ENCODE measurements around the gene PTDSS2. TPM values are rescaled to one million over a fixed set of nuclear protein-coding genes. Genes with fewer than 3 reads are reported as not detected.

Gene PTDSS2
- total RNA-seq, 1 experiment from 2014 or later: 28.2 TPM

DNA sequence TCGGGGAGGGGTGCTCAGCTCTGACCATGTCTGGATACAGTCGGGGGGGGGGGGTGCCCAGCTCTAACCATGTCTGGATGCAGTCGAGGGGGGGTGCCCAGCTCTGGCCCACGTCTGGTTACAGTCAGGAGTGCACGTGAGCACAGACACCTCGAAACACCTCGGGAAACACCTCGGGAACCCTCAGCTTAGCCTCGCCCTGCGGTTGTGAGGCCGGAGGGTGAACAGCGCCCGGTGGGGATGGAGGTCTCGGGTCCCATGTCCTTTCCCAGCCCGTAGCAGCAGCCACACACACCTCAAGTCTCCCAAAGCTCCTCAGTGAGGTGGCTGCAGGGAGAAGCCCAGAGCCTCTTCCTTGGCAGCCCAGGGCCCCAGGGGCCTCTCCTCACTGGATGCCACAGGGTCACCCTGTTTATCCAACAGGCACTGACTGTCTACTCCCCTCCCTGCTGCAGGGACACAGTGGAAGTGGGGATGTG is 37.4 kb upstream of the PTDSS2 start:
- Mint-ChIP-seq H3K4me3 (ENCODE audit: unreplicated experiment) (no peak overlapping the region), H3K9me3 (ENCODE audit: unreplicated experiment) (no peaks in the 10 kb centered on the region), H3K4me1 (ENCODE audit: insufficient read depth, unreplicated experiment) (peaks cover 5% of the 10 kb centered on the region), H3K27me3 (ENCODE audit: insufficient read depth, unreplicated experiment) (no peaks in the 10 kb centered on the region), H3K27ac (ENCODE audit: low read depth, unreplicated experiment) (no peak overlapping the region), H3K36me3 (ENCODE audit: insufficient read depth, unreplicated experiment) (peaks cover 12% of the 10 kb centered on the region)
- ChIA-PET CTCF (interaction anchor here (0.7 to 1.6 kb wide), 2 partner anchors 36 to 94 kb away, joined by 4 to 7 read pairs; partner anchors contain the start of gene RNH1), POLR2A (interaction anchor here (0.6 to 1.9 kb wide), 4 partner anchors 19 to 282 kb away, joined by 3 to 6 read pairs (median 5); partner anchors contain the start of genes DEAF1 and PKP3)
- BruUV-seq (replicated peaks): no TSS peak
- TF ChIP-seq, protein P1, sequence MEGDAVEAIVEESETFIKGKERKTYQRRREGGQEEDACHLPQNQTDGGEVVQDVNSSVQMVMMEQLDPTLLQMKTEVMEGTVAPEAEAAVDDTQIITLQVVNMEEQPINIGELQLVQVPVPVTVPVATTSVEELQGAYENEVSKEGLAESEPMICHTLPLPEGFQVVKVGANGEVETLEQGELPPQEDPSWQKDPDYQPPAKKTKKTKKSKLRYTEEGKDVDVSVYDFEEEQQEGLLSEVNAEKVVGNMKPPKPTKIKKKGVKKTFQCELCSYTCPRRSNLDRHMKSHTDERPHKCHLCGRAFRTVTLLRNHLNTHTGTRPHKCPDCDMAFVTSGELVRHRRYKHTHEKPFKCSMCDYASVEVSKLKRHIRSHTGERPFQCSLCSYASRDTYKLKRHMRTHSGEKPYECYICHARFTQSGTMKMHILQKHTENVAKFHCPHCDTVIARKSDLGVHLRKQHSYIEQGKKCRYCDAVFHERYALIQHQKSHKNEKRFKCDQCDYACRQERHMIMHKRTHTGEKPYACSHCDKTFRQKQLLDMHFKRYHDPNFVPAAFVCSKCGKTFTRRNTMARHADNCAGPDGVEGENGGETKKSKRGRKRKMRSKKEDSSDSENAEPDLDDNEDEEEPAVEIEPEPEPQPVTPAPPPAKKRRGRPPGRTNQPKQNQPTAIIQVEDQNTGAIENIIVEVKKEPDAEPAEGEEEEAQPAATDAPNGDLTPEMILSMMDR (IDR thresholded peaks at IDR 0.05; ENCODE audit: unreplicated experiment): no peak
- no peak for DNase-seq (ENCODE audit: unreplicated experiment)
- intact Hi-C loops (cut with micrococcal nuclease): no loop called here

DNA sequence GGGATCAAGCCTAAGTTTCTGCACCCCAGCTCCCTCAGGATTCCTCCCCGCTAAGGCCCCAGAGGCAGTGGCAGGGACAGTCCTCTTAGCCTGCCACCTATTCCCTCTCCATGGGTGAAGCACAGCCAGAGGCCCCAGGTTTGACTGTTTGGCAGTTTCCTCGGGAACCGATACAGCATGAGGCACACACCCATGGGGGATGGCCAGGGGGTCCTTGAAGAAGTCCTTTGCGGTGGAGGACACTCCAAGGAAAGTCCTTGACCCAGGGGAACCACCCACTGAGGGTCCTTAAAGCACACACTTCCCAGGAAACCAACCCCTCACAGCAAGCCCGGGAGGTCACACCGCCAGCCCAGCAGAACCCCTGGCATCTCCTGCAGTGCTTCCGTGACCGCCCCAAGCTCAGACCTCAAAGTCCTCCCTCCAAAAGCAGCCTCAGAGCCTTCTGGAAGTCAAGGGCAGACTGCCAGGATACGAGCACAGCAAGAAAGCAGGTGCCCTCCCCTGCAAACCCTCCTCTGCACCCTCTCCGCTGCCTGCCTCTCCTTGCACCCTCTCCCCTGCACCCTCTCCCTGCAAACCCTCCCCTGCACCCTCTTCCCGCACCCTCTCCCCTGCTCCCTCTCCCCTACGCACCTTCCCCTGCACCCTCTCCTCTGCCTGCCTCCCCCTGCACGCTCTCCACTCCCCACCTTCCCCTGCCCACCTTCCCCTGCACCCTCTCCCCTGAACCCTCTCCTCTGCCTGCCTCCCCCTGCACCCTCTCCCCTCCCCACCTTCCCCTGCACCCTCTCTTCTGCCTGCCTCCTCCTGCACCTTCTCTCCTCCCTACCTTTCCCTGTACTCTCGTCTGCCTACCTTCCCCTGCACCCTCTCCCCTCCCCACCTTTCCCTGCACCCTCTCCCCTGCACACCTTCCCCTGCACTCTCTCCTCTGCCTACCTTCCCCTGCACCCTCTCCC is 36.7 kb upstream of the PTDSS2 start:
- no peaks in the 10 kb centered on the region for H3K27me3 Mint-ChIP-seq (ENCODE audit: insufficient read depth, unreplicated experiment)
- H3K36me3 Mint-ChIP-seq (ENCODE audit: insufficient read depth, unreplicated experiment): peaks cover 8% of the 10 kb centered on the region
- TF ChIP-seq, protein P1 (IDR thresholded peaks at IDR 0.05; ENCODE audit: unreplicated experiment): no peak
- no TSS peak for BruUV-seq (replicated peaks)
- H3K4me1 Mint-ChIP-seq (ENCODE audit: insufficient read depth, unreplicated experiment): peaks cover 5% of the 10 kb centered on the region
- intact Hi-C loops (cut with micrococcal nuclease): no loop called here
- DNase-seq (ENCODE audit: unreplicated experiment): no peak
- H3K4me3 Mint-ChIP-seq (ENCODE audit: unreplicated experiment): no peak overlapping the region
- ChIA-PET POLR2A (interaction anchor here (0.6 to 1.9 kb wide), 4 partner anchors 20 to 281 kb away, joined by 3 to 6 read pairs (median 5); partner anchors contain the start of genes DEAF1 and PKP3), CTCF (interaction anchor here (1.6 kb wide), 1 partner anchor 35 kb away, joined by 7 read pairs; no protein-coding TSS in a partner anchor)
- H3K27ac Mint-ChIP-seq (ENCODE audit: low read depth, unreplicated experiment): no peak overlapping the region
- H3K9me3 Mint-ChIP-seq (ENCODE audit: unreplicated experiment): no peaks in the 10 kb centered on the region

DNA sequence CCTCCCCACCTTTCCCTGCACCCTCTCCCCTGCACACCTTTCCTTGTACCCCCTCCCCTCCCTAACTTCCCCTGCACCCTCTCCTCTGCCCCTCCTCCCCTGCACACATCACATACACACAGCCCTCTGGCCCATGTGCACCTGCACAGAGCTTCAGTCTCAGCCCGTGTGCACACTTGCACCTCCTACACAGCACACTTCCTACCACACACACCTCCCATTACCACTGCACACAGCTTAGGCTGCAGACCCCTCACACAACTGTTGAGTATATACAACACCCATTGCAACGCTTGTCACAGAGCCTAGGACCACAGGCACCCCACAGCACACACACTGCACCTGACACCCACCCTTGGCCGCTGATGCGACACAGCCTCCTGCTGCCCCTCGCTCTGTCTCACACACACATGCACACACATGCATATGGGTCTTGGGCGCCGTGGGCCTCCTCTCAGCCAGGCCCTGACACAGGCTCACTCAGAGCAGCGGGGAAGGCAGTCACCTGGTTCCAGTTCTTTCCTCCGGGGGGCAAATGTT is 35.7 kb upstream of the PTDSS2 start:
- H3K27ac Mint-ChIP-seq (ENCODE audit: low read depth, unreplicated experiment): no peak overlapping the region
- POLR2A ChIA-PET: no interaction called here
- no peaks in the 10 kb centered on the region for H3K9me3 Mint-ChIP-seq (ENCODE audit: unreplicated experiment)
- CTCF ChIA-PET: no interaction called here
- no TSS peak for BruUV-seq (replicated peaks)
- H3K36me3 Mint-ChIP-seq (ENCODE audit: insufficient read depth, unreplicated experiment): peaks cover 8% of the 10 kb centered on the region
- TF ChIP-seq, protein P1 (IDR thresholded peaks at IDR 0.05; ENCODE audit: unreplicated experiment): no peak
- no peak for DNase-seq (ENCODE audit: unreplicated experiment)
- H3K27me3 Mint-ChIP-seq (ENCODE audit: insufficient read depth, unreplicated experiment): no peaks in the 10 kb centered on the region
- intact Hi-C loops (cut with micrococcal nuclease): no loop called here
- no peak overlapping the region for H3K4me3 Mint-ChIP-seq (ENCODE audit: unreplicated experiment)
- H3K4me1 Mint-ChIP-seq (ENCODE audit: insufficient read depth, unreplicated experiment): peaks cover 5% of the 10 kb centered on the region

GRCh38 chr11:415640-416041 is 34.4 kb upstream of the PTDSS2 start:
- Mint-ChIP-seq H3K27me3 (ENCODE audit: insufficient read depth, unreplicated experiment) (no peaks in the 10 kb centered on the region), H3K4me1 (ENCODE audit: insufficient read depth, unreplicated experiment) (peaks cover 5% of the 10 kb centered on the region)

More at GRCh38 chr11:415640-416041, 34.4 kb upstream of the PTDSS2 start:
- BruUV-seq (replicated peaks): no TSS peak
- POLR2A ChIA-PET: interaction anchor here (1.6 kb wide), 1 partner anchor 22 kb away, joined by 6 read pairs; the partner anchor contains the start of gene PKP3
- TF ChIP-seq, protein P1 (IDR thresholded peaks at IDR 0.05; ENCODE audit: unreplicated experiment): no peak
- H3K9me3 Mint-ChIP-seq (ENCODE audit: unreplicated experiment): no peaks in the 10 kb centered on the region
- H3K4me3 Mint-ChIP-seq (ENCODE audit: unreplicated experiment): no peak overlapping the region
- no peak for DNase-seq (ENCODE audit: unreplicated experiment)
- H3K27ac Mint-ChIP-seq (ENCODE audit: low read depth, unreplicated experiment): no peak overlapping the region
- intact Hi-C loops (cut with micrococcal nuclease): no loop called here
- CTCF ChIA-PET: no interaction called here
- H3K36me3 Mint-ChIP-seq (ENCODE audit: insufficient read depth, unreplicated experiment): peaks cover 8% of the 10 kb centered on the region

All from MCF 10A (cell line).